Right lobe of liver (tissue), 6 donors: ENCODE data around the gene NR5A2. TPM values are rescaled to one million over a fixed set of nuclear protein-coding genes. Genes with fewer than 3 reads are reported as not detected.

ENCODE experiments used
- ATAC-seq, 4 donors: fragments of 200-7000 bp; cut with Tn5 transposase; one replicate each; pipeline ENCODE4 v1.9.1; 2020; ENCODE audit warnings: mild to moderate bottlenecking in 4 of 4, moderate library complexity in 4 of 4
- DNase-seq, 3 donors: peaks; one replicate each; pipeline ENCODE4 v3.0.0-alpha.2; 2020
- H3K27ac ChIP-seq, 3 donors: fragments of 200-600 bp; one replicate each; pipeline ENCODE4 v1.8.0; 2022
- H3K27me3 ChIP-seq, 2 donors: fragments of 200-600 bp; one replicate each; pipeline ENCODE4 v1.8.0; 2022
- H3K36me3 ChIP-seq, 4 donors: fragments of 200-600 bp; sonication (generic) in 1 of 4; one replicate each; pipeline versions ENCODE4 v1.5.1 to v1.8.0; 2017 to 2022; ENCODE audit warnings: control low read depth in 1 of 4
- H3K4me1 ChIP-seq, 4 donors: fragments of 200-600 bp; sonication (generic) in 1 of 4; one replicate each; pipeline versions ENCODE4 v1.5.1 to v1.8.0; 2017 to 2022; ENCODE audit warnings: control low read depth in 1 of 4
- H3K4me3 ChIP-seq, 3 donors: fragments of 200-600 bp; one replicate each; pipeline ENCODE4 v1.8.0; 2022
- H3K9me3 ChIP-seq, 4 donors: fragments of 200-600 bp; sonication (generic) in 1 of 4; one replicate each; pipeline versions ENCODE4 v1.5.1 to v1.8.0; 2017 to 2022; ENCODE audit warnings: control low read depth in 1 of 4
- CTCF ChIP-seq, 4 donors: fragments of 200-600 bp in 3 of 4; fragments of 450-650 bp in 1 of 4; IDR thresholded peaks; one replicate each; pipeline versions ENCODE4 v1.5.1 to v1.8.0; 2016 to 2022; ENCODE audit warnings: antibody characterized with exemption in 4 of 4, mild to moderate bottlenecking in 2 of 4
- POLR2A ChIP-seq: fragments of 450-650 bp; IDR thresholded peaks from one replicate; pipeline ENCODE4 v1.6.1; 2017; ENCODE audit warnings: antibody characterized with exemption, mild to moderate bottlenecking
- WGBS: methylation state at CpG from one replicate; pipeline ENCODE4 v1.1.6; 2018; ENCODE audit warnings: low coverage, low lambda C conversion rate; ENCODE audit not compliant: insufficient coverage; ENCODE audit errors: missing lambda C conversion rate; 5-methylcytosine and 5-hydroxymethylcytosine counted together
- intact Hi-C, 2 donors: fragments of 100-400 bp; cut with DNase I; formaldehyde crosslinking; loops; one replicate each; pipeline versions ENCODE4 v1.11.2 to v1.14.1; 2022
- small RNA-seq, 2 experiments: library from RNA; depleted of rRNA; stranded (forward); fragments of <200 nt; gene quantifications; one replicate each; pipeline ENCODE3, GENCODE V24; 2016
- total RNA-seq, 6 experiments: library from RNA; depleted of rRNA in 2 of 6; stranded (reverse); fragments of >200 nt in 2 of 6; fragmentation: NEBNext Ultra II Directional in 3 of 6; extraction: Animal tissue kit (Norgen Biotek cat#: 25700) in 3 of 6; gene quantifications; one replicate each; pipeline versions ENCODE4 v1.1.0 to v1.2.4, GENCODE V29; 2016 to 2023
- donor health status: DM: no; HTN: yes; CAD: no.
- donor health status: DM: no; HTN: no; CAD: no.
- donor health status: DM: no; HTN: no; CAD: no.
- donor health status: DM: no; HTN: yes; CAD: no.
- donor health status: DM: no; HTN: yes; CAD: no.

Gene NR5A2
- total RNA-seq, 6 experiments from 2014 or later = 20.4 to 35.0 (median 28.5) TPM

DNA sequence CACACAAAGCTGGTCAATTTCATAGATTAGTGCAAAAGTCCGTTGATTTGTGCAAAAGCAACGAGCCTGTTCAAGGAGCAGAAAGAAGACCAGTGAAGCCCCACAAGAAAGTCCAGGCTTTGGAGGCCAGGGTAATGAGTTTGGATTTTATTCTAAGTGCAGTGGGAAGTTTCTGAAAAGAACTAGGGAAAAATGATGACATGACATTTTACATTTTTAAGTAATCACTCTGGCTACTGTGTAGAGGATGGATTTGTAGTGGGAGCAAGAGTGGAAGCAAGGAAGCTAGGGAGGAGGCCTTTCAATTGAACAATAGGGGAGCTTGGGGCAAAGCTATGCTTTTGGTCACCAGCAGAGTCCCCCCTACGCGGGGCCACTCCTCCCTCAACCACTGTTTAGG lies 196.1 kb downstream of the NR5A2 start:
- WGBS = 75% methylated on average over 2 of the region's 4 CpGs
- no peak for ATAC-seq

DNA sequence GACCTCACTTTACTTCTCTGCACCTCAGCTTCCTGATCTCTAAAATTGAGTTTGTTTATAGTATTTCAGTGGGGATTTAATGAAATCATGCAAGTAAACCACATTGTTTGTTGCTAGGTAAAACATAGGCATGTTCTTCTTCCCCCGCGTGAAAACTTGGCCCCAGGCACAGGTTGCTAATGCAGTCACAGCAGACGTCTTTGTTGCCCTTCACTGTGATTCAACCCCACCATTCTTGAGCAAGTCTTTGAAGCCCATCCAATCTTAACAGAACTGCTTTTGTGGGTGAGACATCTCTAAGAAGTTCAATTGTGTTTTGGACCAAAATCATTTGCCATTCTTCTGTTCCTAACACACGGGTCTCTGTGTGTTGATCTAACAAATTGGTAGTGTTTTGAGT lies 196.8 kb downstream of the NR5A2 start:
- 91% methylated on average over 4 of the region's 4 CpGs for WGBS
- no peak overlapping the region for H3K4me3 ChIP-seq
- no peaks in the 10 kb centered on the region for H3K9me3 ChIP-seq
- H3K4me1 ChIP-seq = peaks cover 0 to 11% (median 0%) of the 10 kb centered on the region in 4 donors
- TF ChIP-seq POLR2A (no peak), CTCF (IDR thresholded peaks at IDR 0.05) (no peak)
- no peak for DNase-seq
- no peak overlapping the region for H3K27ac ChIP-seq
- intact Hi-C loops = no loop called here
- H3K36me3 ChIP-seq = no peaks in the 10 kb centered on the region
- no peaks in the 10 kb centered on the region for H3K27me3 ChIP-seq
- ATAC-seq = no peak

More for the DNA sequence above, 196.1 kb downstream of the NR5A2 start:
- Histone ChIP-seq H3K27me3 (no peaks in the 10 kb centered on the region), H3K9me3 (no peaks in the 10 kb centered on the region), H3K36me3 (no peaks in the 10 kb centered on the region), H3K4me1 (peaks cover 0 to 11% (median 0%) of the 10 kb centered on the region in 4 donors), H3K27ac (no peak overlapping the region), H3K4me3 (no peak overlapping the region)
- no peak for TF ChIP-seq CTCF (IDR thresholded peaks at IDR 0.05)
- TF ChIP-seq POLR2A = no peak
- intact Hi-C loops = no loop called here
- DNase-seq = no peak

DNA sequence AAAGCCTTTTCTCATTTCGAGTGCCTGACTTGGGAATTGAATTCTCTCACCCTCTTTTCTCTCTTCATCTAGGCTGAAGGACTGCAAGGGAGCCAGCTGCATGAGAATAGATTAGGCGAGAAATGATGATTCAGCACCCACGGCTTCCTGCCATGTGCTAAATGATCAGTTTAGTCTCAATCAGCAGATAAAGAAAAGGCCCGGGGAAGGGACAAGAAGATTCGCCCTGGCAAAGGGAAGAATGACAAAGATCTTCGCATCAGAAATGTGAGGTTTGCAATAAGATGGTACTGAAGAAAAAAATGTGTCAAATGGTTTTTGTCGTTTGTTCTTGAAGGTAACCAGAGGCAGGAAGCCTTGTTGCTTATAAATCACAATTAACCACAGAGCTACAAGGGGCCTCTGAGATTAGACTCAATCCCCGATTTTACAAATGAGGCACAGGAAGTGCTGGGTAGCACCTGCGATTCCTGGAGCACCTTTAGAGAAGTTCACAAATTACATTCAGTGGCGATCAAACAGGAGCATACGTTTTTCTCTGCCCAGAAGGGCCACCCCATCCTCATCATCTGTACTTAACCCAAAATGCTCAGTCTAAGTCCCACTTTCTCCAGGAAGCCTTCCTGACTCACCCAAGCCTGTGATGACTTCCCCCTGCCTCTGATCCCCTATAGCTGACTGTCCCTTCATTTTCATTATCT lies 198.9 kb downstream of the NR5A2 start:
- WGBS = 27% methylated on average over 7 of the region's 11 CpGs
- peak overlapping the region in 1 of 3 donors; percentile 2 for H3K27ac ChIP-seq
- no peak overlapping the region for H3K4me3 ChIP-seq
- ATAC-seq (peak in 1 of 4 donors; percentile 14), DNase-seq (no peak)
- peaks cover 0 to 18% (median 5%) of the 10 kb centered on the region in 4 donors for H3K4me1 ChIP-seq
- H3K27me3 ChIP-seq = no peaks in the 10 kb centered on the region
- no peaks in the 10 kb centered on the region for H3K9me3 ChIP-seq
- intact Hi-C loops = no loop called here
- H3K36me3 ChIP-seq = no peaks in the 10 kb centered on the region
- no peak for TF ChIP-seq POLR2A

DNA sequence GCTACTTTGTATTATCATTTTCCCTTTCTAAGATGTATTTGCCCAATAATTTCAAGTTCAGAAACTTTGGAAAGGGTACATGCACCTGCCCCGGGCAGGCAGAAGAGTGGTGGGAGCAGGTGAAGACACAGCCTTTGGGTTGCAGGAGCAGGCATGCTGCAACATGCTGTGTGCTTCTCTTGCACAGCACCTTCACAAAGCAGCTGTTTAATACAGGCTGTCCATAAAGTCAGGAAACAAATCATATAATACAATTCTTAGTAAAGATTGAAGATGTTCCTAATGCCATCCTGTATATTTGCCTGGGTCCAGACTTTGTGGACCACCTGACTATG lies 199.4 kb downstream of the NR5A2 start:
- H3K4me1 ChIP-seq = peaks cover 0 to 18% (median 7%) of the 10 kb centered on the region in 4 donors
- no peaks in the 10 kb centered on the region for H3K9me3 ChIP-seq
- H3K36me3 ChIP-seq = no peaks in the 10 kb centered on the region
- DNase-seq = no peak
- ATAC-seq = no peak
- TF ChIP-seq CTCF (IDR thresholded peaks at IDR 0.05) (no peak), POLR2A (no peak)
- no peak overlapping the region for H3K4me3 ChIP-seq
- no peaks in the 10 kb centered on the region for H3K27me3 ChIP-seq
- WGBS = 70% methylated on average over 1 of the region's 1 CpG
- intact Hi-C loops = no loop called here
- peak overlapping the region in 1 of 3 donors; percentile 2 for H3K27ac ChIP-seq

Small RNA genes within 50 kb of the gene (small RNA-seq; reads per million reads assigned to genes)
- gene RNU6-570P (0 reads per million in 2 experiments), gene RNU6-609P (0 reads per million in 2 experiments), gene RNU6-716P (0 reads per million in 2 experiments)
